GM19372 (cell line): ENCODE measurements around the gene RASSF5.

ENCODE experiments used
- ATAC-seq: cut with Tn5 transposase; IDR thresholded peaks from one replicate; pipeline ENCODE4 v1.9.1; 2021; ENCODE audit warnings: mild to moderate bottlenecking, low read depth, moderate library complexity; ENCODE audit not compliant: unreplicated experiment

Gene RASSF5

GRCh38 chr1:206495493-206496046, 11.8 kb upstream of the RASSF5 start:
- ATAC-seq: no peak

DNA sequence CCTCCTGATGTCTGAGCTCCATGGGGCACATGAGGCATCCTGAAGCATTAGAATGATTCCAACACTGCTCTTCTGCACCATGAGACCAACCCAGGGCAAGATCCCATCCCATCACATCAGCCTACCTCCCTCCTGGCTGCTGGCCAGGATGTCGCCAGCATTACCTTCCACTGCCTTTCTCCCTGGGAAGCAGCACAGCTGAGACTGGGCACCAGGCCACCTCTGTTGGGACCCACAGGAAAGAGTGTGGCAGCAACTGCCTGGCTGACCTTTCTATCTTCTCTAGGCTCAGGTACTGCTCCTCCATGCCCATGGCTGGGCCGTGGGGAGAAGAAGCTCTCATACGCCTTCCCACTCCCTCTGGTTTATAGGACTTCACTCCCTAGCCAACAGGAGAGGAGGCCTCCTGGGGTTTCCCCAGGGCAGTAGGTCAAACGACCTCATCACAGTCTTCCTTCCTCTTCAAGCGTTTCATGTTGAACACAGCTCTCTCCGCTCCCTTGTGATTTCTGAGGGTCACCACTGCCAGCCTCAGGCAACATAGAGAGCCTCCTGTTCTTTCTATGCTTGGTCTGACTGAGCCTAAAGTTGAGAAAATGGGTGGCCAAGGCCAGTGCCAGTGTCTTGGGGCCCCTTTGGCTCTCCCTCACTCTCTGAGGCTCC, 11.1 kb upstream of the RASSF5 start:
- peak; percentile 61 for ATAC-seq

DNA sequence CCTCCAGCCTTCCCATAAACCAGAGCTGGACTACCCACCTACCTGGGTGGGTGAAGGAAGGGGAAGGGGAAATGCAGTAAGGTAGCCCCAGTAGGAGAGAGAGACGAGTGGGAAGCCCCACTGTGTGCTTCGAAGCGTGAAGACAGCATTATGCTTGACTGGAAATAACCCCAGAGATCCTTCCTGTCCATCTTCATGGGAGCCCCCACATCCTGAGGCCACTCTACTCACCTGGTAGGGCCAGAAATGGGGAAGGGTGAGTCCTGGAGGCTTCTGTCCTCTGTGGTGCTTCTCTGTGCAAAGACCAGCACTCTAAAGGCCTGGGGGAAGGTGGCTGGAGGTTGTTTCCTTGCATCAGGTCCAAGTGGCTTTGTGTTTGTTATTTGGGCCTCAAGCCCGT, 10.0 kb upstream of the RASSF5 start:
- ATAC-seq: no peak

DNA sequence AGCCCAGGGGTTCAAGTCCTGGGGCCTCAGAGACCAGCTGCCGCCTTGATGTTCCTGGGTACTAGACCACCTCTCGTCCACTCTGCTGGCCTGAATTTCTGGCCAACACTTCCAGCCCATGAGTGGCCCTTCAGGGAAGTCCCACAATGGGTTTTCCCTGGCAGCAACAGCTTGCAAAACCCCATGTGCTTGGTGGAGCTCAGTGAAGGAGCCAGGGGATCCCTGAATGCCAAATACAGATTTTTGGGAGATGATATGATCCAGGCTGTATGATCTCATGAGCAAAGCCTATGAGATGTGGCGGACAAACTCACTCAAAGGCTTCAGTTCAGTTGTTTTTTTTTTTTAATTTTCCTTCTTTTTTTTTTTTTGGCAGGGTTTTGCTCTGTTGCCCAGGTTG, 9.6 kb upstream of the RASSF5 start:
- no peak for ATAC-seq

- no peak for ATAC-seq
Measured at GRCh38 chr1:206498685-206499084, 8.6 kb upstream of the RASSF5 start.

GRCh38 chr1:206500046-206500445, 7.3 kb upstream of the RASSF5 start:
- no peak for ATAC-seq

GRCh38 chr1:206501881-206502280, 5.5 kb upstream of the RASSF5 start:
- ATAC-seq: no peak

GRCh38 chr1:206502403-206502802, 4.9 kb upstream of the RASSF5 start:
- ATAC-seq: no peak

DNA sequence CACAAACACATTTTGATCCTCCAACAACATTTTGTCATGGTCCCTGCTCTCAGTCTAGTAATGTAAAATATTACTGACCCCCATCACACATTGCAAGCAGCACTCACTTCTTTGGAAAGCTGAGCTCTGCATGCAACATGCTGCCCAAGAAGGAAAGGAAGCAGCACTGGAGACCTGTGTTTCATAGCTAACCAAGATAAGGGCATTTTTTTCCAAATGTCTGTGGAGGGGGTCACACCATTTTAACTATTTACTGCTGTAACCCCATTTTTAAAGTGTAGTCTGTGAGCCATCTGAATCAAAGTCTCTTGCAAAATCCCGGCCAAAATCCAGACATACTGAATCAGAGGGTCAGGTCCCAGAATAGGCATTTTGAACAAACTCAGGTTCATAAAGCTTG, 4.5 kb upstream of the RASSF5 start:
- no peak for ATAC-seq

GRCh38 chr1:206503591-206504362, 3.6 kb upstream of the RASSF5 start:
- no peak for ATAC-seq

DNA sequence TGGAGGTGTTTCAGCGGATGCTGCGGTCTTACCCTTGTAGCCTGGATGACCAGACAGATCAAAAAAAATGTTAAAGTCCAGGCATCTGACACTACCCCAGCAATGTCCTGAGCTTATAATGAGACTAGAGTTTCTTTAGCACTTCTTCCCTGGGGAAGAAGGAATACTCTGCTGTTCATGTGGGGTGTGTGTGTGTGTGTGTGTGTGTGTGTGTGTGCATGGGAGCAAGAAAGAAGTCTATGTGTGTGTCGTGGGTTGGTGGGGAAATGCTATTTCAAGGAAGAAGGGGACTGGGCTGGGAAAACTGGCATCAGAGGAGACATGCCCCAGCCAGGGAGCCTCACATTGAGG, 3.0 kb upstream of the RASSF5 start:
- no peak for ATAC-seq

GRCh38 chr1:206505702-206506355, 1.5 kb upstream of the RASSF5 start:
- ATAC-seq: no peak

- peak; percentile 23 for ATAC-seq
Measured at GRCh38 chr1:206506405-206507283, 687 bp upstream of the RASSF5 start.

- no peak for ATAC-seq
Measured at GRCh38 chr1:206508130-206508889, 979 bp downstream of the RASSF5 start.

- ATAC-seq: no peak
Measured at GRCh38 chr1:206508956-206509355, 1.6 kb downstream of the RASSF5 start.

- no peak for ATAC-seq
Measured at GRCh38 chr1:206509612-206510257, 2.4 kb downstream of the RASSF5 start.

GRCh38 chr1:206510371-206510770, 3.0 kb downstream of the RASSF5 start:
- ATAC-seq: no peak

GRCh38 chr1:206511362-206512057, 4.2 kb downstream of the RASSF5 start:
- ATAC-seq: no peak
